HL-60 (cell line): ENCODE measurements around the gene SH3RF2.

Experiments
- DNase-seq, 2 experiments: peaks; one replicate each; pipeline ENCODE4 v3.0.0-alpha.2; 2010 to 2020; ENCODE audit warnings: low read depth in 1 of 2, low spot score in 1 of 2
- H3K27ac ChIP-seq: fragments of 250-450 bp; sonication (Bioruptor Pico); replicated peaks from 2 replicates; pipeline ENCODE4 v1.5.1; 2020; ENCODE audit warnings: mild to moderate bottlenecking, moderate library complexity
- H3K27me3 ChIP-seq: fragments of 250-450 bp; sonication (Bioruptor Pico); 2 replicates; pipeline ENCODE4 v1.5.1; 2021; ENCODE audit warnings: mild to moderate bottlenecking, moderate library complexity; ENCODE audit not compliant: insufficient read depth, poor library complexity, severe bottlenecking
- H3K4me3 ChIP-seq: replicated peaks from 2 replicates; pipeline ENCODE4 v1.5.1; 2011; ENCODE audit warnings: mild to moderate bottlenecking, control low read depth, low read length; ENCODE audit not compliant: insufficient read depth
- CTCF ChIP-seq: IDR thresholded peaks from one replicate; pipeline ENCODE4 v1.5.1; 2011; ENCODE audit warnings: low read length, control low read depth, inconsistent platforms; ENCODE audit not compliant: insufficient read depth
- GABPA ChIP-seq: IDR thresholded peaks from 2 replicates; pipeline ENCODE4 v1.6.1; 2012; ENCODE audit warnings: low read depth
- POLR2AphosphoS5 ChIP-seq: IDR thresholded peaks from 2 replicates; pipeline ENCODE4 v1.6.1; 2012; ENCODE audit warnings: low read depth
- REST ChIP-seq: IDR thresholded peaks from 2 replicates; pipeline ENCODE4 v1.6.1; 2012; ENCODE audit warnings: low read depth; ENCODE audit not compliant: insufficient replicate concordance
- SPI1 ChIP-seq: IDR thresholded peaks from 2 replicates; pipeline ENCODE4 v1.6.1; 2012; ENCODE audit warnings: low read depth, mild to moderate bottlenecking, borderline replicate concordance

Gene SH3RF2

GRCh38 chr5:145934276-145934675 is 2.1 kb upstream of the SH3RF2 start:
- Histone ChIP-seq H3K27me3 (peaks cover 31% of the 10 kb centered on the region), H3K27ac (no peak overlapping the region)
- no peak for DNase-seq

GRCh38 chr5:145937432-145938250 is 1.3 kb downstream of the SH3RF2 start:
- no peak for DNase-seq
- no peak overlapping the region for H3K27ac ChIP-seq

More at GRCh38 chr5:145934276-145934675, 2.1 kb upstream of the SH3RF2 start:
- H3K4me3 ChIP-seq = no peak overlapping the region
- TF ChIP-seq CTCF (no peak), POLR2AphosphoS5 (no peak), SPI1 (no peak), REST (no peak), GABPA (no peak)

More at GRCh38 chr5:145937432-145938250, 1.3 kb downstream of the SH3RF2 start:
- TF ChIP-seq SPI1 = no peak
- TF ChIP-seq POLR2AphosphoS5 = no peak
- no peak for TF ChIP-seq CTCF
- TF ChIP-seq REST = no peak
- no peak for TF ChIP-seq GABPA
- Histone ChIP-seq H3K4me3 (no peak overlapping the region), H3K27me3 (peaks cover 36% of the 10 kb centered on the region)
